ENCODE results near the gene SLC29A3. TPM values are rescaled to one million over a fixed set of nuclear protein-coding genes. Genes with fewer than 3 reads are reported as not detected.
A peak's percentile ranks its signal among the peaks of the same experiment; 100 is the strongest.

SLC29A3 gene
- total and polyA plus RNA-seq, 2 of the 8 experiments (the other 6 are each of a cell fraction or from before 2014, with no cell fraction given) = 14.0 to 24.6 TPM

GRCh38 chr10:71317739-71318138 is 1.3 kb upstream of the SLC29A3 start:
- DNase-seq (ENCODE audit: low read depth in 1 of 2, low spot score in 2 of 2) = no peak

More at GRCh38 chr10:71317739-71318138, 1.3 kb upstream of the SLC29A3 start:
- Histone ChIP-seq H2AFZ (ENCODE audit: low read length) (no peak overlapping the region), H3K4me1 (replicated peaks in 1 of 4; ENCODE audit: control insufficient read depth in 3 of 4, insufficient read depth in 4 of 4, low read length in 3 of 4) (peaks cover 2 to 10% (median 3%) of the 10 kb centered on the region in 4 experiments; a peak in 4 of 7 replicates), H3K27ac (ENCODE audit: low read depth, low read length) (no peak overlapping the region), H3K4me3 (ENCODE audit: extremely low read depth in 1 of 4, insufficient read depth in 2 of 4, low read depth in 3 of 4, low read length in 4 of 4) (no peak overlapping the region), H3K4me2 (ENCODE audit: insufficient read depth in 1 of 2, low read depth in 2 of 2, low read length in 2 of 2) (no peak overlapping the region), H3K23ac (ENCODE audit: insufficient read length) (no peak overlapping the region), H3K23me2 (ENCODE audit: low read depth, low read length) (no peaks in the 10 kb centered on the region), H4K5ac (ENCODE audit: insufficient read length, low read depth, low read length) (no peak overlapping the region), H2BK20ac (ENCODE audit: low read length) (no peak overlapping the region), H2BK15ac (ENCODE audit: low read length) (no peak overlapping the region), H3K9ac (replicated peaks in 1 of 4; ENCODE audit: extremely low read depth in 1 of 4, low read depth in 3 of 4, low read length in 3 of 4) (no peak overlapping the region), H2AK5ac (ENCODE audit: low read depth, low read length) (no peak overlapping the region), H3K18ac (ENCODE audit: extremely low read depth, low read length) (no peak overlapping the region; the same call in 1 of the 2 replicates), H3K56ac (replicated peaks; ENCODE audit: insufficient read length, low read depth, low read length) (no peak overlapping the region), H3K9me3 (ENCODE audit: insufficient read depth in 2 of 2, low read depth in 1 of 2, low read length in 1 of 2) (no peaks in the 10 kb centered on the region), H3K4ac (replicated peaks; ENCODE audit: insufficient read length, low read depth, low read length) (no peak overlapping the region), H4K20me1 (replicated peaks in 1 of 2; ENCODE audit: control insufficient read depth in 1 of 2, insufficient read depth in 2 of 2, low read length in 2 of 2) (no peaks in the 10 kb centered on the region), H3K79me2 (ENCODE audit: control insufficient read depth in 1 of 2, insufficient read depth in 2 of 2, low read length in 2 of 2) (no peaks in the 10 kb centered on the region), H3K36me3 (ENCODE audit: control insufficient read depth in 2 of 4, insufficient read depth in 4 of 4, low read length in 3 of 4) (peaks cover 0 to 3% (median 1%) of the 10 kb centered on the region in 4 experiments; a peak in 4 of 8 replicates), H2BK120ac (replicated peaks; ENCODE audit: low read depth, low read length) (no peak overlapping the region), H3K27me3 (replicated peaks in 1 of 4; ENCODE audit: control insufficient read depth in 3 of 4, extremely low read depth in 1 of 4, insufficient read depth in 3 of 4, low read length in 3 of 4) (peaks cover 0 to 9% (median 3%) of the 10 kb centered on the region in 4 experiments; a peak in 4 of 7 replicates), H4K91ac (replicated peaks; ENCODE audit: insufficient read length, low read length) (no peak overlapping the region), H2BK5ac (ENCODE audit: low read depth, low read length) (no peak overlapping the region), H3K14ac (ENCODE audit: insufficient read length) (no peak overlapping the region), H2BK12ac (ENCODE audit: low read depth, low read length) (no peak overlapping the region), H4K8ac (ENCODE audit: extremely low read depth, insufficient read depth, low read length) (no peak overlapping the region; the same call in 1 of the 2 replicates), H3K79me1 (ENCODE audit: low read depth, low read length) (no peaks in the 10 kb centered on the region)
- ChIA-PET POLR2A (ENCODE audit: partially characterized antibody) (interaction anchor here (2.1 kb wide), 1 partner anchor 27 kb away, joined by 5 read pairs; no protein-coding TSS in a partner anchor), CTCF (ENCODE audit: partially characterized antibody) (interaction anchor here (0.7 to 22.4 kb wide), 34 partner anchors 9 to 511 kb away, joined by 3 to 401 read pairs (median 5); no protein-coding TSS in a partner anchor)
- 74% methylated on average over 6 of the region's 6 CpGs; no CpG with 5 or more reads in 1 of the 2 experiments for WGBS, 2 experiments (ENCODE audit: extremely low coverage in 1 of 2, insufficient coverage in 1 of 2, insufficient read length in 1 of 2, insufficient replicate concordance in 2 of 2, low coverage in 1 of 2, low lambda C conversion rate in 2 of 2, missing lambda C conversion rate in 1 of 2)
- FAIRE-seq = no peak
- no peak for TF ChIP-seq SP1 (IDR thresholded peaks at IDR 0.05; ENCODE audit: low read depth, low read length)
- TF ChIP-seq CTCF (IDR thresholded peaks at IDR 0.05; ENCODE audit: control extremely low read depth in 1 of 3, insufficient read depth in 1 of 3, low read depth in 1 of 3, low read length in 3 of 3) = 0 out of 4 replicates have a peak, but pooled peaks of 1 of the 3 experiments have one; percentile 9
- TF ChIP-seq PHF8 (conservative IDR thresholded peaks at IDR 0.05; ENCODE audit: low read depth, low read length) = no peak
- 0 out of 4 replicates have a peak, but pooled peaks of 1 of the 2 experiments have one; percentile 9 for TF ChIP-seq RAD21 (IDR thresholded peaks at IDR 0.05 in 1 of 2, conservative IDR thresholded peaks at IDR 0.05 in 1 of 2; ENCODE audit: low read depth in 2 of 2, low read length in 2 of 2)

Measured in H1 (cell line).